ENCODE data around the gene BLOC1S6. TPM values are rescaled to one million over a fixed set of nuclear protein-coding genes. Genes with fewer than 3 reads are reported as not detected.

Gene BLOC1S6
- total RNA-seq, 1 experiment from 2014 or later, result 37.0 TPM

DNA sequence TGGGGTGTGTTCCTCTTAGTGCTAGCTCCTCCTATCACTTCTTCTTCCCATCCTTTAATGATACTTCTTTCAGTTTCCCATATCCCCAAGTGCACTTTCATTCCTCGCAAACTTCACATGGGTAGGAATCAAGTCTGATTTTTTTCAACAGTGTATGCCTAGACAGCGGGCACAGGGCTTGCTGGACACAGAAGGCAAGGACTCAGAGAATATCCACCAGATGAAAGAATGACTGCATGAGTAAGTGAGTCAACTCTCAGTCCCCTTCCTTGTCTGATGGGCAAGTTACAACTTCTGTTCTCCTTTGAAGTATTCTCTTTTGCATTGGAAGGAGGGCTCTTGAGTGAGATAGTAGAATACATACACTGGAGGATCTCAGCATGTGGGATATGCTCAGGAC lies 44.6 kb downstream of the BLOC1S6 start:
- no peak for DNase-seq
- Mint-ChIP-seq H3K9me3 (ENCODE audit: unreplicated experiment) (peaks cover 9% of the 10 kb centered on the region), H3K27me3 (ENCODE audit: insufficient read depth, unreplicated experiment) (peaks cover 2% of the 10 kb centered on the region), H3K4me1 (ENCODE audit: low read depth, unreplicated experiment) (peaks cover 7% of the 10 kb centered on the region), H3K36me3 (ENCODE audit: insufficient read depth, unreplicated experiment) (no peaks in the 10 kb centered on the region), H3K4me3 (ENCODE audit: unreplicated experiment) (no peak overlapping the region), H3K27ac (ENCODE audit: unreplicated experiment) (no peak overlapping the region)
- no peaks in the 10 kb centered on the region for H3K9me3 ChIP-seq
- ChIA-PET CTCF (no interaction called here), POLR2A (no interaction called here)
- H3K4me3 ChIP-seq (ENCODE audit: low read depth, low read length), result no peak overlapping the region
- peaks cover 7% of the 10 kb centered on the region for H3K4me1 ChIP-seq
- intact Hi-C loops (cut with micrococcal nuclease; ENCODE audit: unreplicated experiment), result no loop called here
- BruUV-seq (replicated peaks), result no TSS peak
- no peaks in the 10 kb centered on the region for H3K36me3 ChIP-seq (ENCODE audit: control insufficient read depth, insufficient read depth, low read length)
- TF ChIP-seq, protein P1, sequence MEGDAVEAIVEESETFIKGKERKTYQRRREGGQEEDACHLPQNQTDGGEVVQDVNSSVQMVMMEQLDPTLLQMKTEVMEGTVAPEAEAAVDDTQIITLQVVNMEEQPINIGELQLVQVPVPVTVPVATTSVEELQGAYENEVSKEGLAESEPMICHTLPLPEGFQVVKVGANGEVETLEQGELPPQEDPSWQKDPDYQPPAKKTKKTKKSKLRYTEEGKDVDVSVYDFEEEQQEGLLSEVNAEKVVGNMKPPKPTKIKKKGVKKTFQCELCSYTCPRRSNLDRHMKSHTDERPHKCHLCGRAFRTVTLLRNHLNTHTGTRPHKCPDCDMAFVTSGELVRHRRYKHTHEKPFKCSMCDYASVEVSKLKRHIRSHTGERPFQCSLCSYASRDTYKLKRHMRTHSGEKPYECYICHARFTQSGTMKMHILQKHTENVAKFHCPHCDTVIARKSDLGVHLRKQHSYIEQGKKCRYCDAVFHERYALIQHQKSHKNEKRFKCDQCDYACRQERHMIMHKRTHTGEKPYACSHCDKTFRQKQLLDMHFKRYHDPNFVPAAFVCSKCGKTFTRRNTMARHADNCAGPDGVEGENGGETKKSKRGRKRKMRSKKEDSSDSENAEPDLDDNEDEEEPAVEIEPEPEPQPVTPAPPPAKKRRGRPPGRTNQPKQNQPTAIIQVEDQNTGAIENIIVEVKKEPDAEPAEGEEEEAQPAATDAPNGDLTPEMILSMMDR (IDR thresholded peaks at IDR 0.05; ENCODE audit: insufficient read depth in 1 of 2, low read depth in 1 of 2, low read length in 1 of 2, severe bottlenecking in 1 of 2, unreplicated experiment in 1 of 2), result no peak
- H3K27me3 ChIP-seq (replicated peaks; ENCODE audit: control insufficient read depth, insufficient read depth, low read length), result no peaks in the 10 kb centered on the region

- Mint-ChIP-seq H3K4me3 (ENCODE audit: unreplicated experiment) (peak within 1 kb of the TSS; percentile 91), H3K27ac (ENCODE audit: unreplicated experiment) (peak within 1 kb of the TSS; percentile 72), H3K9me3 (ENCODE audit: unreplicated experiment) (no peaks in the 10 kb centered on the region), H3K36me3 (ENCODE audit: insufficient read depth, unreplicated experiment) (no peaks in the 10 kb centered on the region), H3K4me1 (ENCODE audit: low read depth, unreplicated experiment) (peaks cover 9% of the 10 kb centered on the region), H3K27me3 (ENCODE audit: insufficient read depth, unreplicated experiment) (no peaks in the 10 kb centered on the region)
- TF ChIP-seq, protein P1 (IDR thresholded peaks at IDR 0.05; ENCODE audit: insufficient read depth in 1 of 2, low read depth in 1 of 2, low read length in 1 of 2, severe bottlenecking in 1 of 2, unreplicated experiment in 1 of 2), result no peak
- CTCF ChIA-PET, result interaction anchor here (1.0 kb wide), 1 partner anchor 11 kb away, joined by 4 read pairs; no protein-coding TSS in a partner anchor
- peaks cover 7% of the 10 kb centered on the region for H3K4me1 ChIP-seq
- intact Hi-C loops (cut with micrococcal nuclease; ENCODE audit: unreplicated experiment), result no loop called here
- H3K27me3 ChIP-seq (replicated peaks; ENCODE audit: control insufficient read depth, insufficient read depth, low read length), result no peaks in the 10 kb centered on the region
- no peaks in the 10 kb centered on the region for H3K36me3 ChIP-seq (ENCODE audit: control insufficient read depth, insufficient read depth, low read length)
- POLR2A ChIA-PET, result interaction anchor here (0.6 kb wide), 1 partner anchor 205 kb away, joined by 4 read pairs; no protein-coding TSS in a partner anchor
- H3K4me3 ChIP-seq (ENCODE audit: low read depth, low read length), result peak within 1 kb of the TSS; percentile 76
- no TSS peak for BruUV-seq (replicated peaks)
- H3K9me3 ChIP-seq, result no peaks in the 10 kb centered on the region
- DNase-seq, result peak; percentile 48 to 51
These were observed 47.4 kb downstream of the BLOC1S6 start, which contains the start of gene SQOR for GRCh38 chr15:45634432-45635190. TSS of gene SQOR (plus strand) at chr15:45635029. CDS start at chr15:45658924, 23,895 bp downstream.

DNA sequence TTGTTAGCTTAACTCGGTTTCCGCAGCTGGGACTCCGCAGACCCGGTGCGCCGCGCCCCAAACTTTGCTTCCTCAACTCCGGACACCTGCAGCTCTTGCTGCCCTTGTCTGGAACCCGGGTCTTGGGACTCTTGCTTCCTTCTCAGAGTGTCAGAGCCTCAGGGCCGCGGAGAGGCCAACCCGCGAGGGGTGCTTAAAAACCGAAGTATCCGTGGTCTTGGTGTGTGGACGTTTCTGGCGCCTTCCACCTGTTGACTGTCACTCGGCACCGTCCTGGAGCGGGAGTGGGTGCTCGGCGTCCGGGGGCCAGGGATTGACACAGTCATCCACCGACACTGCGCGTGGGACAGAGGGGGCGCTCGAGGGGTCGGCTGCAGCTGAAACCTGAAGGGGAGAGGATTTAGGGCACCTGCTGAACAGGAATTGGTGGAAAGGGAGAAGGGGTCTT lies 48.0 kb downstream of the BLOC1S6 start:
- TF ChIP-seq, protein P1 (IDR thresholded peaks at IDR 0.05; ENCODE audit: insufficient read depth in 1 of 2, low read depth in 1 of 2, low read length in 1 of 2, severe bottlenecking in 1 of 2, unreplicated experiment in 1 of 2), result peak; percentile 49 to 67
- Mint-ChIP-seq H3K27ac (ENCODE audit: unreplicated experiment) (peak overlapping the region; percentile 72), H3K4me1 (ENCODE audit: low read depth, unreplicated experiment) (peaks cover 15% of the 10 kb centered on the region), H3K9me3 (ENCODE audit: unreplicated experiment) (no peaks in the 10 kb centered on the region), H3K4me3 (ENCODE audit: unreplicated experiment) (peak overlapping the region; percentile 91), H3K36me3 (ENCODE audit: insufficient read depth, unreplicated experiment) (no peaks in the 10 kb centered on the region), H3K27me3 (ENCODE audit: insufficient read depth, unreplicated experiment) (no peaks in the 10 kb centered on the region)
- Histone ChIP-seq H3K9me3 (no peaks in the 10 kb centered on the region), H3K4me3 (ENCODE audit: low read depth, low read length) (peak overlapping the region; percentile 76), H3K36me3 (ENCODE audit: control insufficient read depth, insufficient read depth, low read length) (no peaks in the 10 kb centered on the region), H3K27me3 (replicated peaks; ENCODE audit: control insufficient read depth, insufficient read depth, low read length) (no peaks in the 10 kb centered on the region), H3K4me1 (peaks cover 11% of the 10 kb centered on the region)
- BruUV-seq (replicated peaks), result TSS peak; percentile 25
- ChIA-PET POLR2A (no interaction called here), CTCF (interaction anchor here (1.0 kb wide), 1 partner anchor 10 kb away, joined by 4 read pairs; no protein-coding TSS in a partner anchor)
- intact Hi-C loops (cut with micrococcal nuclease; ENCODE audit: unreplicated experiment), result no loop called here
- peak; percentile 56 to 68 for DNase-seq
